ENCODE data around the gene TBXAS1.

TBXAS1 gene

GRCh38 chr7:139937715-139938114 is 108.7 kb downstream of the TBXAS1 start:
- no peak for DNase-seq (ENCODE audit: extremely low spot score, insufficient read length, low read depth)
- no peak for FAIRE-seq

GRCh38 chr7:139940866-139941265 is 111.8 kb downstream of the TBXAS1 start:
- DNase-seq (ENCODE audit: extremely low spot score, insufficient read length, low read depth) (no peak), FAIRE-seq (no peak)

GRCh38 chr7:139941421-139941820 is 112.4 kb downstream of the TBXAS1 start:
- FAIRE-seq = no peak
- no peak for DNase-seq (ENCODE audit: extremely low spot score, insufficient read length, low read depth)

- FAIRE-seq (no peak), DNase-seq (ENCODE audit: extremely low spot score, insufficient read length, low read depth) (no peak)
Measured at GRCh38 chr7:139941866-139942265, 112.8 kb downstream of the TBXAS1 start.

- FAIRE-seq = no peak
- no peak for DNase-seq (ENCODE audit: extremely low spot score, insufficient read length, low read depth)
Measured at GRCh38 chr7:139942636-139943035, 113.6 kb downstream of the TBXAS1 start.

- DNase-seq (ENCODE audit: extremely low spot score, insufficient read length, low read depth) (no peak), FAIRE-seq (no peak)
Measured at GRCh38 chr7:139943401-139943800, 114.3 kb downstream of the TBXAS1 start.

GRCh38 chr7:139944248-139944647 is 115.2 kb downstream of the TBXAS1 start:
- DNase-seq (ENCODE audit: extremely low spot score, insufficient read length, low read depth) (no peak), FAIRE-seq (no peak)

- DNase-seq (ENCODE audit: extremely low spot score, insufficient read length, low read depth) (no peak), FAIRE-seq (no peak)
Measured at GRCh38 chr7:139946533-139946932, 117.5 kb downstream of the TBXAS1 start.

- FAIRE-seq (no peak), DNase-seq (ENCODE audit: extremely low spot score, insufficient read length, low read depth) (no peak)
Measured at GRCh38 chr7:139947021-139947420, 118.0 kb downstream of the TBXAS1 start.

- FAIRE-seq = no peak
Measured at GRCh38 chr7:139948167-139948566, 119.1 kb downstream of the TBXAS1 start.

GRCh38 chr7:139948587-139949335 is 119.7 kb downstream of the TBXAS1 start:
- no peak for DNase-seq (ENCODE audit: extremely low spot score, insufficient read length, low read depth)
- FAIRE-seq = no peak

More at GRCh38 chr7:139948167-139948566, 119.1 kb downstream of the TBXAS1 start:
- no peak for DNase-seq (ENCODE audit: extremely low spot score, insufficient read length, low read depth)

GRCh38 chr7:139949629-139950028 is 120.6 kb downstream of the TBXAS1 start:
- FAIRE-seq (no peak), DNase-seq (ENCODE audit: extremely low spot score, insufficient read length, low read depth) (no peak)

- no peak for FAIRE-seq
Measured at GRCh38 chr7:139950881-139951525, 121.9 kb downstream of the TBXAS1 start.

GRCh38 chr7:139953229-139953628 is 124.2 kb downstream of the TBXAS1 start:
- FAIRE-seq = no peak
- no peak for DNase-seq (ENCODE audit: extremely low spot score, insufficient read length, low read depth)

More at GRCh38 chr7:139950881-139951525, 121.9 kb downstream of the TBXAS1 start:
- DNase-seq (ENCODE audit: extremely low spot score, insufficient read length, low read depth) = no peak

- DNase-seq (ENCODE audit: extremely low spot score, insufficient read length, low read depth) = no peak
Measured at GRCh38 chr7:139955109-139955820, 126.2 kb downstream of the TBXAS1 start.

GRCh38 chr7:139958599-139959284 is 129.7 kb downstream of the TBXAS1 start:
- DNase-seq (ENCODE audit: extremely low spot score, insufficient read length, low read depth) (no peak), FAIRE-seq (no peak)

More at GRCh38 chr7:139955109-139955820, 126.2 kb downstream of the TBXAS1 start:
- FAIRE-seq = no peak

- no peak for DNase-seq (ENCODE audit: extremely low spot score, insufficient read length, low read depth)
- no peak for FAIRE-seq
Measured at GRCh38 chr7:139959285-139959628, 130.2 kb downstream of the TBXAS1 start.

- FAIRE-seq (no peak), DNase-seq (ENCODE audit: extremely low spot score, insufficient read length, low read depth) (no peak)
Measured at GRCh38 chr7:139959718-139960117, 130.7 kb downstream of the TBXAS1 start.

GRCh38 chr7:139960157-139960556 is 131.1 kb downstream of the TBXAS1 start:
- no peak for DNase-seq (ENCODE audit: extremely low spot score, insufficient read length, low read depth)
- FAIRE-seq = no peak

GRCh38 chr7:139965942-139966628 is 137.0 kb downstream of the TBXAS1 start:
- DNase-seq (ENCODE audit: extremely low spot score, insufficient read length, low read depth) (no peak), FAIRE-seq (no peak)
